Heart left ventricle (tissue), 13 donors: ENCODE data around the gene OR4M1.

Experiments
- CTCF ChIP-seq, 12 donors: fragments of 200-600 bp; sonication (generic) in 4 of 12; IDR thresholded peaks; one replicate each; pipeline versions ENCODE4 v1.5.0 to v1.8.0; 2018 to 2022; ENCODE audit warnings: antibody characterized with exemption in 12 of 12, mild to moderate bottlenecking in 5 of 12
- POLR2A ChIP-seq, 2 donors: fragments of 450-650 bp; IDR thresholded peaks; one replicate each; pipeline ENCODE4 v1.6.1; 2017; ENCODE audit warnings: antibody characterized with exemption in 2 of 2, mild to moderate bottlenecking in 2 of 2, moderate library complexity in 2 of 2
- donor health status: ischemic (EF 13 %, LVEDD 7.1; RV severe dilation, severe dysfunction).
- donor health status: DM: no; HTN: yes; CAD: no.
- donor health status: DM: no; HTN: no; CAD: no.
- donor health status: ischemic (EF 25% LVEDD 6.9; RV normal size, moderate dysfunction).
- donor health status: ischemic (EF 25% LVEDD 5.7; RV mildly dilated, moderate dysfunction).
- donor health status: ischemic (EF 35%, LVEDD 5.7; RV mildly dilated, moderate dysfunction).
- donor health status: nonischemic (EF 11% LVEDD 7.7; RV severe dilation, severe dysfunction).
- donor health status: DM: yes; HTN: yes; CAD: no.
- donor health status: PGD.
- donor health status: ischemic (EF 29% LVEDD 5.4; RV normal size, mild dysfunction).
- donor health status: nonischemic (EF 23%, LVEDD 6.1; RV moderate dilation, normal function).

DNA sequence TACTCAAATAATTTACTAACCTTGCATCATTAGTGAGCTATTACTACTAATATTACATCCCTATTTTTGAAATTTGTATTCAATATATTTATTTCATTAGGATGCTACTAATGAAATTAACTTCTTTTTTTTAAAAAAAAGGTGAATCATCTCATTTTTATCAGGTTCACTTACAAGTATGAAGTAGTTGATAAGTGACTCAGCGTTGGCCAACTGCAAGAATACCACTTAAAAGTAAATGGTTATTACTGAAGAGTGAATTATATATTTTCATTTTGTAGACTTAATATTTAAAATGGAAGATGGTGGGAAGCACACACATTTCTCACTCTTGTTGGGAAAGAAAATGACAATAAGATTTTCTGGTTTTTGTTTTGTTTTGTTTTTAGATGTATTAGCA is 49.9 kb downstream of the OR4M1 start:
- TF ChIP-seq CTCF (IDR thresholded peaks at IDR 0.05) (no peak), POLR2A (IDR thresholded peaks at IDR 0.05) (no peak)
